GM12878 (cell line): ENCODE measurements around the gene ELAVL3. TPM values are rescaled to one million over a fixed set of nuclear protein-coding genes. Genes with fewer than 3 reads are reported as not detected.

Experiments
- CEBPZ ChIP-seq: fragments of 150-350 bp; IDR thresholded peaks from 2 replicates; pipeline ENCODE4 v1.6.1; 2016; ENCODE audit warnings: low read depth, low read length
- CREM ChIP-seq: IDR thresholded peaks from 2 replicates; pipeline ENCODE4 v1.6.1; 2014; ENCODE audit warnings: antibody characterized with exemption, low read depth
- FOXK2 ChIP-seq: fragments of 450-650 bp; IDR thresholded peaks from 2 replicates; pipeline ENCODE4 v1.6.1; 2017; ENCODE audit warnings: mild to moderate bottlenecking, moderate library complexity
- HDAC6 ChIP-seq: fragments of 200-600 bp; sonication (generic); IDR thresholded peaks from one replicate; pipeline ENCODE4 v1.8.0; 2017; ENCODE audit warnings: antibody characterized with exemption; ENCODE audit not compliant: unreplicated experiment
- IKZF1 ChIP-seq: fragments of 450-650 bp; conservative IDR thresholded peaks from 2 replicates; pipeline ENCODE4 v1.6.1; 2017; ENCODE audit warnings: antibody characterized with exemption, mild to moderate bottlenecking
- MXI1 ChIP-seq: fragments of 150-350 bp; IDR thresholded peaks from 2 replicates; pipeline ENCODE4 v1.6.1; 2011; ENCODE audit warnings: low read depth, mild to moderate bottlenecking, inconsistent platforms, low read length, improper control_type of control experiment
- NBN ChIP-seq: fragments of 450-650 bp; IDR thresholded peaks from 2 replicates; pipeline ENCODE4 v1.6.1; 2016
- NRF1 ChIP-seq: conservative IDR thresholded peaks from 2 replicates; pipeline ENCODE4 v1.6.1; 2011; ENCODE audit warnings: mild to moderate bottlenecking, low read depth, low read length, improper control_type of control experiment
- PAX8 ChIP-seq: fragments of 450-650 bp; IDR thresholded peaks from 2 replicates; pipeline ENCODE4 v1.6.1; 2017; ENCODE audit warnings: mild to moderate bottlenecking, moderate library complexity
- PBX3 ChIP-seq: IDR thresholded peaks from 2 replicates; pipeline ENCODE4 v1.6.1; 2011; ENCODE audit warnings: mild to moderate bottlenecking, low read depth, low read length, moderate library complexity; ENCODE audit not compliant: insufficient replicate concordance
- PKNOX1 ChIP-seq: fragments of 450-650 bp; IDR thresholded peaks from 2 replicates; pipeline ENCODE4 v1.6.1; 2016; ENCODE audit warnings: mild to moderate bottlenecking
- REST ChIP-seq: IDR thresholded peaks from 2 replicates; pipeline ENCODE4 v1.6.1; 2012; ENCODE audit warnings: mild to moderate bottlenecking, low read depth, low read length
- RFX5 ChIP-seq: IDR thresholded peaks from 2 replicates; pipeline ENCODE4 v1.6.1; 2011; ENCODE audit warnings: low read depth, low read length, improper control_type of control experiment
- SUZ12 ChIP-seq: fragments of 200-600 bp; sonication (generic); IDR thresholded peaks from one replicate; pipeline ENCODE4 v1.6.1; 2018; ENCODE audit warnings: antibody characterized with exemption, mild to moderate bottlenecking; ENCODE audit not compliant: unreplicated experiment
- USF1 ChIP-seq: IDR thresholded peaks from 2 replicates; pipeline ENCODE4 v1.6.1; 2011; ENCODE audit warnings: borderline replicate concordance, low read depth, mild to moderate bottlenecking, moderate library complexity, mixed read lengths, low read length; ENCODE audit not compliant: insufficient read depth; ENCODE audit errors: extremely low read length
- ZNF274 ChIP-seq: IDR thresholded peaks from one replicate; pipeline ENCODE4 v1.8.0; 2011; ENCODE audit not compliant: insufficient read length, insufficient read depth
- ZSCAN29 ChIP-seq: fragments of 450-650 bp; IDR thresholded peaks from 2 replicates; pipeline ENCODE4 v1.6.1; 2017; ENCODE audit warnings: mild to moderate bottlenecking, moderate library complexity
- polyA plus RNA-seq, 11 experiments: library from polyadenylated mRNA; depleted of rRNA in 4 of 11; unstranded in 6 of 11; stranded (reverse) in 5 of 11; fragments of >200 nt; fragmentation: Nextera tagmentation in 4 of 11; fragmentation: Illumina TruSeq in 1 of 11; extraction: Ambion mirVana in 4 of 11; extraction: Trizol in 1 of 11; gene quantifications; 1 replicate in 1 of 11; 2 replicates in 10 of 11; pipeline versions ENCODE4 v1.2.1 to v1.2.3, GENCODE V29; 2011 to 2016; ENCODE audit warnings: inconsistent platforms in 2 of 11, missing spikeins in 2 of 11, low read depth in 1 of 11
- total RNA-seq, 4 experiments: library from RNA; depleted of rRNA in 3 of 4; stranded (reverse); fragments of >200 nt in 3 of 4; fragmentation: Illumina TruSeq in 1 of 4; extraction: Trizol in 1 of 4; gene quantifications; 2 replicates each; pipeline versions ENCODE4 v1.2.1 to v1.2.3, GENCODE V29; 2013 to 2021

The ELAVL3 gene
- total and polyA plus RNA-seq, 10 of the 15 experiments (the other 5 are each of a cell fraction or from before 2014, with no cell fraction given) = under 0.01 to 0.05 (median 0.01) TPM; not detected in 7

GRCh38 chr19:11481534-11482383, 913 bp upstream of the ELAVL3 start (continued):
- TF ChIP-seq PKNOX1 (peak; percentile 71), CREM (peak; percentile 38), REST (peak; percentile 82), NRF1 (0 out of 2 replicates have a peak, but pooled peaks have one; percentile 6), NBN (no peak), SUZ12 (no peak), IKZF1 (peak; percentile 61), MXI1 (no peak; the same call in 1 of the 2 replicates), HDAC6 (no peak), ZSCAN29 (no peak), ZNF274 (no peak), PBX3 (peak; percentile 4), PAX8 (no peak), RFX5 (peak; percentile 87), FOXK2 (0 out of 2 replicates have a peak, but pooled peaks have one; percentile 18), USF1 (no peak), CEBPZ (no peak)
